ENCODE measurements around the gene UQCR11.

- TF ChIP-seq CTCF (IDR thresholded peaks at IDR 0.05) (no peak), POLR2A (IDR thresholded peaks at IDR 0.05) (no peak)
Measured at GRCh38 chr19:1611353-1611752, 6.1 kb upstream of the UQCR11 start.
